CD14-positive monocyte (primary cell): ENCODE measurements around the gene C12orf75. TPM values are rescaled to one million over a fixed set of nuclear protein-coding genes. Genes with fewer than 3 reads are reported as not detected.

Experiments used
- DNase-seq, 3 donors: peaks; one replicate each; pipeline ENCODE4 v3.0.0-alpha.2; 2011 to 2022
- H2AFZ ChIP-seq: 2 replicates; pipeline ENCODE4 v1.6.0; 2012; ENCODE audit warnings: mild to moderate bottlenecking, low read depth, low read length, inconsistent platforms; ENCODE audit not compliant: insufficient read depth, poor library complexity, severe bottlenecking
- H3K27ac ChIP-seq, 2 donors: 1 replicate in 1 of 2; 2 replicates in 1 of 2; pipeline ENCODE4 v1.5.1; 2012 to 2013; ENCODE audit warnings: low read length in 2 of 2, control low read depth in 1 of 2, inconsistent platforms in 1 of 2, low read depth in 1 of 2, mild to moderate bottlenecking in 1 of 2
- H3K27me3 ChIP-seq, 2 donors: one replicate each; pipeline versions ENCODE4 v1.6.0 to v1.6.1; 2011 to 2013; ENCODE audit warnings: low read length in 2 of 2; ENCODE audit not compliant: control insufficient read depth in 2 of 2, insufficient read depth in 2 of 2
- H3K36me3 ChIP-seq, 2 donors: replicated peaks in 1 of 2; 1 replicate in 1 of 2; 2 replicates in 1 of 2; pipeline versions ENCODE4 v1.5.1 to v1.6.1; 2012 to 2013; ENCODE audit warnings: low read length in 2 of 2, control low read depth in 1 of 2, inconsistent platforms in 1 of 2, mild to moderate bottlenecking in 1 of 2; ENCODE audit not compliant: insufficient read depth in 2 of 2, control insufficient read depth in 1 of 2
- H3K4me1 ChIP-seq, 2 donors: 1 replicate in 1 of 2; 2 replicates in 1 of 2; pipeline versions ENCODE4 v1.5.1 to v1.6.1; 2012 to 2013; ENCODE audit warnings: low read length in 2 of 2, control low read depth in 1 of 2, inconsistent platforms in 1 of 2, mild to moderate bottlenecking in 1 of 2, moderate library complexity in 1 of 2; ENCODE audit not compliant: insufficient read depth in 2 of 2, control insufficient read depth in 1 of 2
- H3K4me2 ChIP-seq: replicated peaks from 2 replicates; pipeline ENCODE3; 2012; ENCODE audit warnings: low read length, moderate library complexity, mild to moderate bottlenecking; ENCODE audit not compliant: poor library complexity, severe bottlenecking; ENCODE audit errors: extremely low read depth
- H3K4me3 ChIP-seq, 3 experiments: fragments of 200-600 bp in 1 of 3; sonication (generic) in 1 of 3; replicated peaks in 1 of 3; 1 replicate in 2 of 3; 2 replicates in 1 of 3; pipeline ENCODE4 v1.5.1; 2011 to 2013; ENCODE audit warnings: low read length in 3 of 3, mild to moderate bottlenecking in 3 of 3, control low read depth in 2 of 3, low read depth in 2 of 3, inconsistent platforms in 1 of 3, moderate library complexity in 1 of 3
- H3K79me2 ChIP-seq: 2 replicates; pipeline ENCODE4 v1.6.0; 2012; ENCODE audit warnings: mild to moderate bottlenecking, control low read depth, inconsistent platforms, low read length, moderate library complexity; ENCODE audit not compliant: insufficient read depth
- H3K9ac ChIP-seq: 2 replicates; pipeline ENCODE4 v1.6.0; 2017; ENCODE audit warnings: low read length, mild to moderate bottlenecking; ENCODE audit not compliant: insufficient read depth, poor library complexity, severe bottlenecking
- H3K9me3 ChIP-seq, 2 donors: replicated peaks in 1 of 2; 1 replicate in 1 of 2; 2 replicates in 1 of 2; pipeline versions ENCODE4 v1.5.1 to v1.6.1; 2012 to 2013; ENCODE audit warnings: low read length in 2 of 2, control low read depth in 1 of 2; ENCODE audit not compliant: control insufficient read depth in 1 of 2, insufficient read depth in 1 of 2
- H4K20me1 ChIP-seq: 2 replicates; pipeline ENCODE4 v1.6.0; 2012; ENCODE audit warnings: mild to moderate bottlenecking, low read length, control low read depth, moderate library complexity; ENCODE audit not compliant: insufficient read depth
- H3K27ac Mint-ChIP-seq, 7 donors: one replicate each; pipeline ENCODE4 v1.8.0; 2020; ENCODE audit warnings: mild to moderate bottlenecking in 7 of 7, mixed read lengths in 7 of 7, moderate library complexity in 6 of 7, inconsistent platforms in 2 of 7
- H3K27me3 Mint-ChIP-seq, 3 donors: one replicate each; pipeline ENCODE4 v1.8.0; 2021 to 2022; ENCODE audit warnings: low read depth in 3 of 3, mild to moderate bottlenecking in 3 of 3, mixed read lengths in 3 of 3, moderate library complexity in 3 of 3, inconsistent platforms in 1 of 3
- H3K36me3 Mint-ChIP-seq, 2 donors: one replicate each; pipeline ENCODE4 v1.8.0; 2020; ENCODE audit warnings: mixed read lengths in 2 of 2, inconsistent platforms in 1 of 2, mild to moderate bottlenecking in 1 of 2
- H3K4me1 Mint-ChIP-seq: one replicate; pipeline ENCODE4 v1.8.0; 2020; ENCODE audit warnings: mild to moderate bottlenecking, mixed read lengths
- H3K4me3 Mint-ChIP-seq, 2 donors: one replicate each; pipeline ENCODE4 v1.8.0; 2020; ENCODE audit warnings: mild to moderate bottlenecking in 2 of 2, mixed read lengths in 2 of 2, moderate library complexity in 1 of 2
- H3K9me3 Mint-ChIP-seq, 7 donors: one replicate each; pipeline ENCODE4 v1.8.0; 2020 to 2022; ENCODE audit warnings: mixed read lengths in 7 of 7, mild to moderate bottlenecking in 6 of 7, moderate library complexity in 6 of 7, inconsistent platforms in 2 of 7
- CTCF ChIP-seq: fragments of 200-600 bp; IDR thresholded peaks from one replicate; pipeline ENCODE4 v1.8.0; 2022; ENCODE audit warnings: antibody characterized with exemption, mild to moderate bottlenecking
- WGBS: methylation state at CpG from one replicate; pipeline ENCODE4 v1.1.5; 2013; ENCODE audit warnings: missing lambda C conversion rate; ENCODE audit not compliant: insufficient coverage; 5-methylcytosine and 5-hydroxymethylcytosine counted together
- intact Hi-C, 2 donors: fragments of 100-400 bp; cut with micrococcal nuclease; formaldehyde crosslinking; loops; one replicate each; pipeline versions ENCODE4 v1.15.0 to v1.15.1; 2023
- polyA plus RNA-seq, 3 donors: library from polyadenylated mRNA; depleted of rRNA in 1 of 3; unstranded in 2 of 3; stranded (reverse) in 1 of 3; fragments of 300-500 nt in 2 of 3; fragments of >200 nt in 1 of 3; fragmentation: Illumina TruSeq in 2 of 3; gene quantifications; 1 replicate in 2 of 3; 2 replicates in 1 of 3; pipeline ENCODE4 v1.2.3, GENCODE V29; 2012 to 2021

C12orf75 gene
- polyA plus RNA-seq, 3 donors: 0.45 to 0.73 (median 0.73) TPM

- Histone ChIP-seq H3K9ac (no peak overlapping the region), H3K4me3 (no peak overlapping the region), H3K4me1 (no peaks in the 10 kb centered on the region), H3K27me3 (no peaks in the 10 kb centered on the region), H4K20me1 (no peaks in the 10 kb centered on the region), H3K9me3 (no peaks in the 10 kb centered on the region), H2AFZ (no peak overlapping the region), H3K79me2 (no peaks in the 10 kb centered on the region), H3K27ac (no peak overlapping the region), H3K36me3 (no peaks in the 10 kb centered on the region), H3K4me2 (no peak overlapping the region)
- Mint-ChIP-seq H3K4me1 (peaks cover 12% of the 10 kb centered on the region), H3K27me3 (peaks cover 0 to 1% (median 0%) of the 10 kb centered on the region in 3 donors), H3K27ac (no peak overlapping the region), H3K9me3 (peaks cover 0 to 4% (median 0%) of the 10 kb centered on the region in 7 donors), H3K4me3 (no peak overlapping the region), H3K36me3 (peaks cover 0 to 3% of the 10 kb centered on the region in 2 donors)
- WGBS: 100% methylated on average over 1 of the region's 1 CpG
- intact Hi-C loops: no loop called here
- TF ChIP-seq CTCF: no peak
- no peak for DNase-seq
These were observed 21.0 kb downstream of the C12orf75 start for GRCh38 chr12:105351523-105351922.

- H3K4me3 Mint-ChIP-seq: no peak overlapping the region
These were observed 21.6 kb downstream of the C12orf75 start for GRCh38 chr12:105352052-105352451.

More at GRCh38 chr12:105352052-105352451, 21.6 kb downstream of the C12orf75 start:
- Histone ChIP-seq H3K4me2 (no peak overlapping the region), H3K4me3 (no peak overlapping the region), H3K9me3 (no peaks in the 10 kb centered on the region), H3K79me2 (no peaks in the 10 kb centered on the region), H3K27ac (no peak overlapping the region), H4K20me1 (no peaks in the 10 kb centered on the region), H3K4me1 (no peaks in the 10 kb centered on the region), H2AFZ (no peak overlapping the region), H3K27me3 (no peaks in the 10 kb centered on the region), H3K9ac (no peak overlapping the region), H3K36me3 (no peaks in the 10 kb centered on the region)
- intact Hi-C loops: no loop called here
- 67% methylated on average over 3 of the region's 4 CpGs for WGBS
- TF ChIP-seq CTCF: no peak
- peaks cover 0 to 1% (median 0%) of the 10 kb centered on the region in 3 donors for H3K27me3 Mint-ChIP-seq
- H3K27ac Mint-ChIP-seq: no peak overlapping the region
- DNase-seq: no peak
- peaks cover 12% of the 10 kb centered on the region for H3K4me1 Mint-ChIP-seq
- peaks cover 0 to 4% (median 0%) of the 10 kb centered on the region in 7 donors for H3K9me3 Mint-ChIP-seq
- H3K36me3 Mint-ChIP-seq: peaks cover 0 to 3% of the 10 kb centered on the region in 2 donors
